OCI-LY1 (cell line): ENCODE data around the gene GJB4.

ENCODE experiments used
- CTCF ChIP-seq: fragments of 200-600 bp; sonication (generic), shearing (Covaris generic); IDR thresholded peaks from 2 replicates; pipeline ENCODE4 v1.5.1; 2017; ENCODE audit warnings: mild to moderate bottlenecking, antibody characterized with exemption, low read length, moderate library complexity, mixed read lengths
- EZH2 ChIP-seq: fragments of 200-600 bp; sonication (generic), shearing (Covaris generic); IDR thresholded peaks from 2 replicates; pipeline ENCODE4 v1.8.0; 2017; ENCODE audit warnings: borderline replicate concordance, mixed run types, mild to moderate bottlenecking, antibody characterized with exemption, low read length, moderate library complexity, mixed read lengths

DNA sequence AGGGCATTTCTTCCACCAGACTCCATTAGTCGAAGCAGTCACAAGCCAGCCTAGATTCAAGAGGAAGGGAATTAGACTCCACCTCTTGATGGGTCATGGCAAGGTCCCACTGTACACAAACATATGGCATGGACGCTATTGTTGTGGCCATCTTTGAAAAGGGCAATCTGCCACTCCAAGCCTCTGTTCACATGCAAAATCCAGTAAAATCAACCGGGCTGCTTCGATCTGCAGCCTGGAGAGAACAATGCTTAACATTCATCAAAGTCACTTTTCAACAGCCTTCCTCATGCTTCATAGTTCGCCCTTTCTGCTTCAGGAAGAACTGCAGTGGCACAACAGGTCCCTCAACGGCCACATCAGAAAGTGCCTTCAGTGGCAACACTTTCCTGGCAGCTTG lies 32.7 kb upstream of the GJB4 start:
- no peak for TF ChIP-seq EZH2
- TF ChIP-seq CTCF, result no peak
